ENCODE results near the gene TLR10.

GRCh38 chr4:38723726-38724474 lies 58.9 kb downstream of the TLR10 start:
- TF ChIP-seq CTCF (IDR thresholded peaks at IDR 0.05) (no peak), POLR2A (IDR thresholded peaks at IDR 0.05) (no peak)

All from testis (tissue), 2 donors.